ENCODE results near the gene KIF12.

DNA sequence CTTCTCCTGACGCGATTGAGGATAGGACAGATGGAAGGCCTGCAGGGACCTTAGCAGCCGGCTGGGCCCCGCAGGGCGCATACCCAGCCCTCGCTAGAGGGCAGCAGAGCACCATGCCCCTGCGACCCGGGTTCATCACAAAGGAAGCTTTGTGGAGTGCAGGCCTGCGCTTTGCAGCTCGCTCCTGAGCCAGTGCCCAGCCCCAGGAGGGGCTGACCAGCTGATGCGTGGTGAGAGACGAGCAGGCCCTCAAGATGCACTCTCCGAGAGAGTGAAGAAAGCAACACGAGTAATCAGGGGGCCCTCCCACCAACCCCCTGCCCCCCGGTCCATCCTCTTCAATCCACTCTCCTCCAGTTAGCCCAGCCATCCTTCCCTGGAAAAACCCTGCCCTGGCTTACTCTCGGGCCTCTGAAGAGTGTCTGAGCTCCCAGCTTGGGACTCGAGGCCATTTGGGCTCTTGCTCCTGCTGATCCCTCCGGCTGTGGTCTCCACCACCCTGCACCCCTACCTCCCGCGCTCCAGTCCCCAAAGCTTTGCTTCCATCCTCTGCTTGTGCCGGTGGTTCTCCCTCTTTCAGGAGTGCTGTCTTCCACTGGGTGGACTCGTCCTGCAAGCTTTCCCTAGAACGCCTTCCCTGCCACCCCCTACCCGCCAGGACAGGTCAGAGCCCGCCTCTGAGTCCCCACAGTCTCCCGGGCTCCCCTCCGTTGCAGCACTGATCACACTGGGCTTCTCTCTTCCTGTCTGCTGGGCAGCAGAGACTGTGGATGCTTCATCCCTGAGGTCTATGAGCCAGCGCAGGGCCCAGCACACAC, 9.1 kb upstream of the KIF12 start:
- TF ChIP-seq, protein P1, sequence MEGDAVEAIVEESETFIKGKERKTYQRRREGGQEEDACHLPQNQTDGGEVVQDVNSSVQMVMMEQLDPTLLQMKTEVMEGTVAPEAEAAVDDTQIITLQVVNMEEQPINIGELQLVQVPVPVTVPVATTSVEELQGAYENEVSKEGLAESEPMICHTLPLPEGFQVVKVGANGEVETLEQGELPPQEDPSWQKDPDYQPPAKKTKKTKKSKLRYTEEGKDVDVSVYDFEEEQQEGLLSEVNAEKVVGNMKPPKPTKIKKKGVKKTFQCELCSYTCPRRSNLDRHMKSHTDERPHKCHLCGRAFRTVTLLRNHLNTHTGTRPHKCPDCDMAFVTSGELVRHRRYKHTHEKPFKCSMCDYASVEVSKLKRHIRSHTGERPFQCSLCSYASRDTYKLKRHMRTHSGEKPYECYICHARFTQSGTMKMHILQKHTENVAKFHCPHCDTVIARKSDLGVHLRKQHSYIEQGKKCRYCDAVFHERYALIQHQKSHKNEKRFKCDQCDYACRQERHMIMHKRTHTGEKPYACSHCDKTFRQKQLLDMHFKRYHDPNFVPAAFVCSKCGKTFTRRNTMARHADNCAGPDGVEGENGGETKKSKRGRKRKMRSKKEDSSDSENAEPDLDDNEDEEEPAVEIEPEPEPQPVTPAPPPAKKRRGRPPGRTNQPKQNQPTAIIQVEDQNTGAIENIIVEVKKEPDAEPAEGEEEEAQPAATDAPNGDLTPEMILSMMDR (IDR thresholded peaks at IDR 0.05; ENCODE audit: poor library complexity) = peak; percentile 87
- TF ChIP-seq EZH2 (IDR thresholded peaks at IDR 0.05; ENCODE audit: borderline replicate concordance) = no peak
